ENCODE results near the gene MAN1A1.
"Not testable (repeated sequence)": the region's sequence is repeated elsewhere in the genome, so short reads cannot be mapped to it uniquely, and the experiment has no call there.

Gene MAN1A1

GRCh38 chr6:119349361-119350201 lies at the start of gene MAN1A1:
TSS of gene MAN1A1 (minus strand) at chr6:119349761. CDS start at chr6:119349065, 696 bp downstream.
- peak; percentile 89 for DNase-seq

- no peak for DNase-seq
Observed at GRCh38 chr6:119395192-119395591, 45.6 kb upstream of the MAN1A1 start.

DNA sequence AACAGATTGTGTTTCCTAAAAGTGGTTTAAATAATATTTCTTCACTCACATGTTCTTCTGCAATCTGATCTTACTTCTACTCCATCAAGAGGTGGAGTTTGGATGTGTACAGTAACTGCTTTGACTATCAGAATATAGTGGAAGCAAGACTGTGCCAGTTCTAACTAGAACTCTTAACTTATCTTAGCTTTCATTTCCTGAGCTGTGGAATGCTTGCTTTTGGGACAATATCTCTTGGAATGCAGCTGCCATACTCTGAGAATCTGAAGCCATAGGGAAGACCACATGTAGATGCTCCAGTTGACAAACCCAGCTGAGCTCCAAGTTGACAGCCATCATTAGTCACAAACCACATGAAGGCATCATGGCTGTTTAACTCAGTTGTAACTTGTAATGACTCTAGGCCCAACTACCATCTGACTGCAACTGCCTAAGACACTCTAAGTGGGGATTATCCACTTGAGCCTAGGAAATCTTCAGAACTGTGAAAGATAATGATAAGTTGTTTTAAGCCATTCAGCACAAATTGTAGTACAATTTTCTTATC lies 40.8 kb upstream of the MAN1A1 start:
- no peak for DNase-seq

GRCh38 chr6:119385994-119386393 lies 36.4 kb upstream of the MAN1A1 start:
- DNase-seq = no peak

- DNase-seq = no peak
Observed at GRCh38 chr6:119384444-119384843, 34.9 kb upstream of the MAN1A1 start.

GRCh38 chr6:119379809-119380208 lies 30.2 kb upstream of the MAN1A1 start:
- DNase-seq = no peak

DNA sequence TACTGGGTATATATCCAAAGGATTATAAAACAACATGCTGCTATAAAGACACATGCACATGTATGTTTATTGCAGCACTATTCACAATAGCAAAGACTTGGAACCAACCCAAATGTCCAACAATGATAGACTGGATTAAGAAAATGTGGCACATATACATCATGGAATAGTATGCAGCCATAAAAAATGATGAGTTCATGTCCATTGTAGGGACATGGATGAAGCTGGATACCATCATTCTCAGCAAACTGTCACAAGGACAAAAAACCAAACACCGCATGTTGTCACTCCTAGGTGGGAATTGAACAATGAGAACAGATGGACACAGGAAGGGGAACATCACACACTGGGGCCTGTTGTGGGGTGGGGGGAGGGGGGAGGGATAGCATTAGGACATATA lies 27.5 kb upstream of the MAN1A1 start:
- DNase-seq = not testable (repeated sequence)

DNA sequence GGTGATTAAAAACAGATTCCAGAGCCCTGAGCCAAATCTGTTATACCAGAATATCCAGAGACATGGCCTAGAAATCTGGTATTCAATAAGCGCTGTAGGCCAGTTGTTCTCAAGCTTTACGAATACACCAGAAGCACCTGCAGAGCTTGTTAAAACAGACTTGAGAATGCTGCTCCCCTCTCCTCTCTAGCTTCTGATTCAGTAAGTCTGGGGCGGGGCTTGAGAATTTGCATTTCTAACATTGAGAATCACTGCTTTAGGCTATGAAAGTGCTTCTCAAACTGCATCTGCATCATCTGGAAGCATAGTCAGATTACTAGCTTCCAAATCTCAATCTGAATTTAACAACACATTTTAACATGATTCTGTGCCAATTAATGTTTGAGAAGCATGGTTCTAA lies 20.5 kb upstream of the MAN1A1 start:
- no peak for DNase-seq

GRCh38 chr6:119368921-119369320 lies 19.4 kb upstream of the MAN1A1 start:
- DNase-seq = no peak

DNA sequence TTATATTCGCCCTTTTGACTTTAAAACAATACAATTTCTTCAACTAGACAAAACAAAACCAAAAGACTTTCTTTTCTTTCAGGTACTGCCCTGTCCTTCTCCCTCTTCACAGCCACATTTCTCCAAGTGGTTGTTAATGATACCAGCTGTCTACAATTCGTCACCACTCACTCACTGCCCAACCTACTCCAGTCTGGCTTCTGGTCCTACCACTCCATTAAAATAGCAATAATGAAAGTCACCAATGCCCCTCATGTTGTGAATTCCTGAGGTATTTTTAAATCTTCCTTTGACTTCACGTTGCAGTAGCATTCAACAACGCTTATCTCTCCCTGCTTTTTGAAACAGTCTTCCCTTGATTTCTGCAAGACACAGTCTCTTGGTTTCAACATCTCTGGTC lies 11.6 kb upstream of the MAN1A1 start:
- no peak for DNase-seq

DNA sequence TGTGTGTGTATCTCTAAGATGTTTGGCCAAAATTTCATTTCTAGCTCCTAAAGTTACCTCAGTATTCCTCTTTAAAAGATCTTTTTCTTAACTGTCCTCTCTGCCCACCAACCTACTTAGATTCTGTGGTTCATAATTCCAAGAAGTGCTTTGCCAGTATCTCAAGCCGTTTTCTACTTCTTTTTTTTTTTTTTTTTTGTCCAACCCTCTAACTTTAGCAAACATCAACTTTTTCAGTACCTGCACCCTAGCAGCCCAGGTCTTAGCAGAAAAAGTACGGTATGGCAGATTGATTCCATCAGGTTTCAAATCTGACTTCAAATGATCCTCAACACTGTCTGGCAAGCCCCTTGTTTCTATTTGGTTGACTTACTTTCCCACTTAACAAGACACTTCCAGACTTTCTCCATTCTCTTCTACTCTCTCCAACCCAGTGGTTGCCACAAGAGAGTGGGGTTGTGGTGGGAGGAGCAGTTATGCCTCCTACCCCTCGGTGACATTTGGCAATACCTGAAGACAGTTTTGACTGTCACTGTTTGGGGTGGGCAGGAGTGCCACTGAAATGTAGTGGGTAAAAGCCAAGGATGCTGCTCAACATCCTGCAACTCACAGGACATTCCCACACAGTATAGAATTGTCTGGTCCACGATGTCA lies 10.8 kb upstream of the MAN1A1 start:
- DNase-seq = no peak

- DNase-seq = no peak
Observed at GRCh38 chr6:119355890-119356289, 6.3 kb upstream of the MAN1A1 start.

DNA sequence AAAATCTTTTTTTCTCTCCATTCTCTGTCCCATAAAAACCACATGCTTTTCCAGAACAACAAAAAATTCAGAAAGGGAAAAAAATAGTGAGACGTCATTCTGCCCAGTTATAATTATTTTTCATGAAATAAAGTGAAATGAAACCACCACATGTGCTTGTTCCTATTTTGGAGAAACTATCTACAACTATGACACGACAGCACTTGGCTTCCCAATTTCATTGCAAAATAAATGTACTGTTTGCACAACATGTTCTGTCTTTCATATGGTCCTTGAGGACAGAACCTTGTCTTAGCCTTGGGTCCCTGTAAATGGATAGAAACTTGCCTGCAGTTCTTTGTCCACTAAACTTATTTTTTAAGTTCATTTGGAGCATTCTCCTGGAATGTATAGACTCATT lies 5.6 kb upstream of the MAN1A1 start:
- DNase-seq = no peak

DNA sequence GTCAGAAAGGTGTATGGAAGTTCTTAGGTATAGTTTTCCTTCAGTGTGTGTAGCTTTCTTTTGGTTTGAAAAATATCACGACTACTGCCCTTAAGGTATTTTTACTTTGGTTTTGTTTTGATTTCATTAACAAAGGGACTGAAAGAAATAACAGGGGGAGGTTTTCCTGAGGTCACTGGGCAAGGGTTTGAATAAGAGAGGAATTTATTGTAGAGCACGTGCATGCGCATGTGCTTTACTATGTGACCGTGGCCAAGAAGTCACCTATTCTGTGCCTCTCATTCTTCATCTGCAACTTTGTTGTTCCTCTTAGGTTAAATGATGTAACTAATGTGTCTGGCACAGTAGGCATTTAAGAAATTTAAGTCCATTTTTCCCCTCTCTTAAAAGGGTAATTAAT lies 4.1 kb upstream of the MAN1A1 start:
- no peak for DNase-seq

DNA sequence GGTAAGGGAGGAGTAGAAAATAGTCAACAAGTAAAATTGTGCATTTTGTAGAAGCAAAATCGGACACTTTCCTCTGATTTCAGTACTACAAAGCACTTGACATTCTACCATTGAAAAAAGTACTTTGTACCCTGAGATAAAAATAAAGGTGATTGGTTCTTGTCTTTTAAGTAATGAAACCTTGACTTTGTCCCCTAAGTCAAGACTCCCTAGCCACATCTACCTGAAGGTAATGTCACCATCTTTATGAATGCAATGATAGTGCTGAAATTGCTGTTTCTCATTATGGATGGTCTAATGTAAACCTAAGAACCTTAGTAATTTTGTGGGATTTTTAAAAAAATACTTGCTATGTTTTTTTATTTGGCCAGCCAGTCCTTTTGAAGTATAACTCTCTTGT lies 2.4 kb upstream of the MAN1A1 start:
- DNase-seq = no peak

DNA sequence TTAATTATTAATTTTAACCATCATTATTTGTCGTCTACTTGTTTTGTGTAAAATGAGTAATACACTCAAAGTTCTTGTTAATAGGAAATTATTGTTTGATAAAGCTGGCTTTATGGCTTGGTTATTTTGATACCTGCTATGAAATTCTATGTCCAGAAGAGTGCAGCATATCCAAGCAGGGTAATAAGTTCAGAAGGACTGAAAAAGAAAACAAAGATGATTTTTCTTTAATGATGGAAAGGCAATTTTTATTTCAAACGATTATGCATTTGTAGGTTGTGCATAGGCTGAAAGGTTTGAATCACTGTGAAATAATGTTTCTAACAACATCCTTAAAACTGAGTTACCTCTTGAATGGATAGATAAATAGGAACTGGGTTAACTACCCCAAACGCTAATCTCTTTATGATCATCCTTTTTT lies 1.4 kb upstream of the MAN1A1 start:
- no peak for DNase-seq

DNA sequence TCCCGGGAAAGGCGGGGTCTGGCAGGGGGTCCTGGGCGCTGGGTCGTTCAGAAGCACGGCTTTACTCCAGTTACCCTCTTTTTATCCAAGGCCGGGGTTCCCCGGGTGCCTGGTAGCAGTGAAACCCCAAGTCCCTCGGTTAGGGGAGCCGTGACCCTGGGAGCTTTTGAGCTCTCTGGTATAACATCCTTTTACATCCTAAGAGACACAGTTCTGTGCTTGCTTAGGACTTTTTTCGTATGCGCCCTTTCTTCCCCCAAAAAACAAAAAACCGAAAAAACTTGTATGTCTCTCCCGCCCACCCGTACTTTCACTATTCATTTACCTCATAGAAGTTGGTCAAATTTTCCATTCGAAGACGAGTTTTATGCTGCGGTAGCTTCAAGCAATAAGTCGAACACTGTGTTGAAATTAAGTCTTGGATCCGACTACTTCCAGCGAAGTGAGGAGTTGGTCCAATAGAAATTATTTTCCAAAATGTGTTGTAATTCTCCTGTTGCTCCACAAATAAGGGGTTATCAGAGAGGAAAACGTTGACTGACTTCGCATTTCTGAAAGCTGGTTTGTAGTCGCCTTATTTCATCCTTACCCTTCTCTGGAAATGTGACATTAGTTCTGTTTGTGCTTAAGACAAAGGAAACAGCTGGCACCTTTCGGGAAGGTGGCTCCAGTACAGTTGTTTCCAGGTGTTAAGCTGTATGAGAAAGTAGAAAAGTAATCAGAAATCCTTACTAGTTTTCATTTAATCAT lies 816 bp upstream of the MAN1A1 start:
- peak; percentile 35 for DNase-seq

- peak; percentile 16 for DNase-seq
Observed at GRCh38 chr6:119348748-119349360, 707 bp downstream of the MAN1A1 start.

DNA sequence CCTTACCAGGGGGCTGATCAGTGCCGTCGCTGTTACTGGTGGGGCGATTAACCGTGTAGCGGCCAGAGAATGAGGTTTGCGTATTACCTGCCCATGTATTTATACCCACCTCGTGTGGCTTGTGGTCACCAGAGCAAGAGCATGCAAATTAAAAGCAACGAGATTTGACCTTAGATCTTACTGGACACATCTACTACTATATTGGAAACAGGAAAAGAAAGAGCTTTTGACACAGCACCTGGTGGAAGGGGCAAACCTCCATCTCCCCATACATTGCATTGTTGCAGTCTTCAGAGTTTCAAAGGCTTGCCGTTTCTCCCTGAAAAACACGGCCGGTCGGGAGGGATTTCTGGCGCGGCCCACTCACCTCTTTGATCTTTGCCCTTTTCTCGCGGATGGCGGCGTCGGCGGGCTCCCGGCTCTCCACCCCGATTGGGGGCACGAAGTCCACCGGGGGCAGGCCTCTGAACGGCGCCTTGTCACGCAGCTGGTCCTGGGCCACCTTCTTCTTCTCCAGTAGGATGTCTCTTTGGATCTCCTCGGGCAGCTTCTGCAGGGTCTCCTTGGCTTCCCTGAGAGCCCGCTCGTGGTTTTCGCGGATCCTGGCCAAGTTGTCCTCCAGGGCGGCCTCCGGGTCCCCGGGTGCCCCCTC lies 1.3 kb downstream of the MAN1A1 start:
- DNase-seq = peak; percentile 6

GRCh38 chr6:119347466-119348095 lies 2.0 kb downstream of the MAN1A1 start:
- peak; percentile 59 for DNase-seq

DNA sequence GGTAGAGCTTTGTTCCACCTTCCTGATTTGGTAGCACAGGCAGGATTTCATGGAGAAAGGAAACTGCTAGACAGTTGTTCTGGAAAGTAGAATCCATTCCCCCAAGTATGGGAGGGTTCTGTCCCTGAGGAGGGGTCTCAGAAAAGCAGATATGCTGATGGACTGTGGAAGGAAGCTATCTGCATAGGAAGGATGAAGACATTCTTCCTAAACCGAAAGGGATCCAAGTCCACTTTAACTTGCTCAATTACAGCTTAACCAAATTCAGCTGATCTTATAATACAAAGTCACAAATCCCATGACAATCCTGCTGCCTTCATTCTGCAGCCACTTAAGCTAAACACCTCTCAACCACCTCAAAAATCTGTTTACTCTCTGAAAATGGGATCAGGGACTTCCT lies 2.6 kb downstream of the MAN1A1 start:
- DNase-seq = no peak

- no peak for DNase-seq
Observed at GRCh38 chr6:119346450-119346849, 3.1 kb downstream of the MAN1A1 start.

Measured in CD4-positive, alpha-beta T cell treated with Interferon gamma for 1 hour (primary cell).